GM21825 (cell line): Measurements from ENCODE around the gene SALL2.
"Not testable (repeated sequence)": the region's sequence is repeated elsewhere in the genome, so short reads cannot be mapped to it uniquely, and the experiment has no call there.

Experiments used
- ATAC-seq: cut with Tn5 transposase; IDR thresholded peaks from one replicate; pipeline ENCODE4 v1.9.1; 2021; ENCODE audit warnings: mild to moderate bottlenecking, moderate library complexity; ENCODE audit not compliant: unreplicated experiment

The SALL2 gene

DNA sequence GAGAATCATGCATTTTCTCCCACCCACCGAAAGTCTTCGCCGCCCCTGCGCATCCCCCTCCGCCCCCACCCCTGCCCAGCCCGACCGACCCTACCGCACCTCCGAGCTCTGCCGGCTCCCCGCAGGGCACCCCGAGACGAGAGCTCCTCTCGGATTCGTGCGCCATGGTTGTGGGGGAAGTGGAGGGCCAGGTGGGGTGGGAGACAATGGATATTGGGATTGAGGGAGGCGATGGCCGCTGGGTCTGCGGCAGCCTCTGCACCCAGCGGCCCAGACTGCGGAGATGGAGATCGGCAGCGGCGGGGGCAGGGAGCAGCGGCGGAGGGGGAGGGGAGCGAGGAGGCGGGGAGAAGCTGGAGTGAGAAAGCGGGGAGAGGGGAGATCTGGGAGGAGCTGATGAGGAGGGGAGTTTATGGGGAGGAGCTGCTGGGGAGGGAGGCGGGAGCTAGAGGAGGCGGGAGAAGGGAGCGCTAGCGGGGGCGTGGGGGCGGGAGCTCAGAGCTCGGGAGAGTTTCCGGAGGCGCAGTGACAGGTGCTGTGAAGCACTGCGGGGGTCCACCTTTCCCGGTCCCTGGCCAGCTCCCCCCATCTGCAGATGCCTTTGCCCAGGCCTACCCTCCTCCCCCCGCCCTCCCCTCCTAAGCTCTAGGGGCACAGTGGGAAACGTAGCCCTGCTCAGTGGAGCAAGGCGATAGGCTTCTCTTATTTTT is at the start of gene SALL2:
SALL2 (minus strand) TSS at position 385 of the 710 bp plus-strand sequence; CDS start at position 166, 219 bp downstream.
- peak; percentile 68 for ATAC-seq

DNA sequence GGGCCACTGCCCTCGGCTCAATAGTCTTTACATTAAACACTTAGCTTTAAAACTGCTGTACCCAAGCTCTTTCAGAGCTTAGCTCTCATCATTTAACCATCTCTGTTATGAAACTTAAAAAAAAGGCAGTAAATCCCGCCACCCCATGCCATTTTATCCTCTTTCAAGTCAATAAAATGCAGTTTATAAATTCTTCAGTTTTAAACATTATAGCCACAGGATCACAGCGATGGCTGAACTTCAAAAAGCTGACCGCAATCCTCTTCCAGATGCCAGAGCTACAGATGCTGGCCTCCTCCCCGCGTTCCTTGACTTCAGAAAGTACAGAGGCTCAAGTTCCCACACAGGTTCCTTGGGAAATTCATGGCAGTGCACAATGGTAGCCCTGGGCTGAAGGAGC is 49.5 kb upstream of the SALL2 start:
- ATAC-seq: no peak

DNA sequence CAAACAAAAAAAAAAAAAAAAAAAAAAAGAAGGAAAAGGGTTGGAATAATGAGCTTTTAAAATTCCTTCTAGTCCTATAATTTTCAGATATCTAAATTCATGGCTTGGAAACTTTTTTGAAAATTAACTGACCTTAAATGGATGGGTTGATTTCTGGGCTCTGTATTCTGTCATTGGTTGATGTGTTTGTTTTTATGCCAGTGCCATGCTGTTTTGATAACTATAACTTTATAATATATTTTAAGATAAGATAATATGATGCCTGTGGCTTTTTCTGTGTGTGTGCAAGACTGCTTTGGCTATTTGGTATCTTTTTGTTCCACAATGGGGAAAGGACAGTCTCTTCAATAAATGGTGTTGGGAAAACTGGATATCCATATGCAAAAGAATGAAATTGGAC is 46.5 kb upstream of the SALL2 start:
- ATAC-seq: no peak

- ATAC-seq: no peak
Measured at GRCh38 chr14:21558703-21559170, 32.6 kb upstream of the SALL2 start.

DNA sequence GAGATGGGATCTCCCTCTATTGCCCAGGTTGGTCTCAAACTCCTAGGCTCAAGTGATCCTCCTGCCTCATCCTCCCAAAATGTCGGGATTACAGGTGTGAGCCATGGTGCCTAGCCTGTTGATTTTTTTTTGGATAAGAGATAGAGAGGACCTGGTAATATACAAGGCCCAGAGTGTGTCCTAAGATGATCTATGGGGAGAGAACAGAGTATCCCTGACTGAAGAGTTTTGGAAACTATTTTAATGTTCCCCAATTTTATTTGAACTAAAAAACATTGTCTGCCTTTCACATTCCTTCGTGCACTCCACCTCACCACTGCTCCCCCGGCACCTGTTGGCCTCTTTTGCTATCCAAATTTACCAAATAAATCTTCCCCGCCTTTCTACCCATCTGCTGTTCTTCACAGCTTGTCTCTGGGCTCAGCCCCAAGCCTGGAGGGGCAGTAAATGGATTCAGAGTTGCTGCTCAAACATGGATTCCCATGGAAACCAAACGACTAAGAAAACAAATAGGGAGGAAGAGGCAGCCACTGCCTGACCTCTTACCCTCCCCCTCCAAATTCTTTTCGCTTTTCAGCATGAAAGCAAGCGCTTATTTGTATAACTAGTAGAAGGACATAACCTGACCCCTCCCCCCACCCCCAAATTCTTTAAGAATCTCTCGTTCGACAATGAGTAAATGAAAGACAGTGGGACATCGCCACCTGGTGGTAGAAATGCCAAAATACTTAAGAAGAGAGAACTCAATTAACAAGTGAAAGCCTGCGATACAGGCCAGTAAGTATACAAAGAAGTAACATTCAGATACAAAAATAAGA is 31.1 kb upstream of the SALL2 start:
- no peak for ATAC-seq

DNA sequence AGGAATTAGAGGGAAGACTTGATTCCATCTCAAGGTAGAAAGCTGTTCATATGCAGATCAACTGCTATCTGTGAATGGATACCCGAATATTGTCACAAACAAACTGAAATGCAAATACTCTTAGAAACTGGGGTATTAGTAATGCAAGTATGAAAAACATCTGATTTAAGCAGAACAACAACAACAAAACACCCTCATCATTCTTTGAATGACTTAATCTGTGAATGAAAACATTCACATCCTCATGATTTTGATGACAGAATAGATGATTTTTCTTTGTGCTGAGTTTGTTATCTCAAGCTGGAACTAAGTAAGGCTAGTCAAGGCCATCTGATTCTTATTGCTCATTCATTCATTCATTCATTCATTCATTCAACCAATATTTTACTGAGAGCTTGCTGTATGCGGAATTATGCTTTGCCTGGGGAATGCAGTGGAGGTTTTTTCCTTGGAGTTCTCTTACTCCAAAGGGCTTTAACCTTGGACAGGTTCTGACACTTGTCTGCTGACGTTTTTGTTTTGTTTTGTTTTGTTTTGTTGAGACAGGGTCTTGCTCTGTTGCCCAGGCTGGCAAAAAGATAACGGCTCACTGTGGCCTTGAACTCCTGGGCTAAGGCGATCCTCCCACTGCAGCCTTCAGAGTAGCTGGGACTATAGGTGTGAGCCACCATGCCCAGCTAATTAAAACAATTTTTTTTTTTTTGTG is 30.4 kb upstream of the SALL2 start:
- ATAC-seq: no peak

- no peak for ATAC-seq
Measured at GRCh38 chr14:21553266-21553665, 27.1 kb upstream of the SALL2 start.

DNA sequence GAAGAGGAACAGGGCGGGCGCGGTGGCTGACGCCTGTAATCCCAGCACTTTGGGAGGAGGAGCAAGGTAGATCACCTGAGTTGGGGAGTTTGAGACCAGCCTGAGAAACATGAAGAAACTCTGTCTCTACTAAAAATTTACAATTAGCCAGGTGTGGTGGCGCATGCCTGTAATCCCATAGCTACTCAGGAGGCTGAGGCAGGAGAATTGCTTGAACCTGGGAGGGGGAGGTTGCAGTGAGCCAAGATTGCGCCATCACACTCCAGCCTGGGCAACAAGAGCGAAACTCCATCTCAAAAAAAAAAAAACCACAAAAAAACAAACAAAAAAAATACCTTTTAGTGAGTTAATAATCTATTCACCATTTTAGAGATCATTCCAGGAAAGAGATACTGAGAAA is 18.4 kb upstream of the SALL2 start:
- ATAC-seq: not testable (repeated sequence)

GRCh38 chr14:21543963-21544362 is 17.8 kb upstream of the SALL2 start:
- ATAC-seq: no peak

DNA sequence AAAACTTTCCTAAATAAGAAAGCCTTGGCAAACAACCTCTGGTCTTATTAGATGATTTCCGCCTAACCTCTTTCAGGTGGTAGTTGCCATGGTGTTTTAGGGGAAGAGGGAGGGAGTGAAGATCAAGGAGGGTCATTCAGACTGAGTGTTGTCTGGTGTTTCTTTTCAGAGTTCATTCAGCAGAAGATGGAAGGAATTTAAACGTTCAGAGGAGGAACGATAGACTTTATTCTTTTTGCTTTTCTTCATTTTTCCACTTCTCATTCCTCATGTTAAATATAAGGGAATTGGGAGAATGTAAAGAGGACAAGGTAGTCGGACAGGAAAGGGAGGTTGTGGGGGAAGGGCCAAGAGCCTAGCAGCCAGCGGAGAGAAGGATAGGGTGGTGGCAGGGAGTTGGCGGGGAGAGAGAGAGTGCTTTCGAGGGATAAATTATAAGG is 17.4 kb upstream of the SALL2 start:
- no peak for ATAC-seq

GRCh38 chr14:21541413-21542074 is 15.4 kb upstream of the SALL2 start:
- ATAC-seq: no peak

DNA sequence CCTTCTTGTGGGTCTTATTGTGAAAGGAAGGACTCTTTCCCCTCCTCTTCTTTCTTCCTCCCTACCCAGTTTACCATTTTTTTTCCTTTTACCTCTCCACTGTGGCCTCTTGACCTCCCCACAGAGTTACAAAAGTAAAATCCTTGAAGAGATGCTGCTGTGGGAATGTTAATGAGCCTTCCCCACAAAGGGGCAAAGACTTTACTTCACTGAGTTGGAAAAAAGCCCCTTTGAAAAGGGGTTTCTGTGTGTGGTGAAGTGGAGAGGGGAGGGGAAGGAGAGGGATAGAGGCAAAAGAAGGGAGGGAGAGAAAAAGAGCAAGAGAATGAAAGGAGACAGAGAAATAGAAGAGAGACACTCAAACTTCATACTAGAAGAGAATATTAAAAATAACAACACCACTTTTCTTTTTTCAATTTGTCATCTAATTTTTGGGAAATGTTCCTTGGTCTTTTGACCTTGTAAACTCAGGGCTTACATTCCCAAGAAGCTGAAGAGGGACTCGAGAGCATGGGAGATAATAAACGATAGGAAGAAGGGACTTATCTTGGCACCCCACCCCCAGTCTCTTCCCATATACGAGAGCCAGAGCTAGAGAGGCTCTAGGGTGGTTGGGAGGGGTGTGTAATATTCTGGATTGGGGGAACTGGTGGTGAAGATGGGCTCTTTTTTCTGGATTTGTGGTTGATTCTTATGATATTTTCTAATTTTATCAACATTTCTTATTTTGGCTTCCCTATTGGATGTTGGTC is 13.2 kb upstream of the SALL2 start:
- ATAC-seq: no peak

GRCh38 chr14:21537090-21537424 is 10.9 kb upstream of the SALL2 start:
- ATAC-seq: no peak

- no peak for ATAC-seq
Measured at GRCh38 chr14:21536418-21537089, 10.4 kb upstream of the SALL2 start.

GRCh38 chr14:21535545-21536417 is 9.6 kb upstream of the SALL2 start:
- ATAC-seq: no peak

DNA sequence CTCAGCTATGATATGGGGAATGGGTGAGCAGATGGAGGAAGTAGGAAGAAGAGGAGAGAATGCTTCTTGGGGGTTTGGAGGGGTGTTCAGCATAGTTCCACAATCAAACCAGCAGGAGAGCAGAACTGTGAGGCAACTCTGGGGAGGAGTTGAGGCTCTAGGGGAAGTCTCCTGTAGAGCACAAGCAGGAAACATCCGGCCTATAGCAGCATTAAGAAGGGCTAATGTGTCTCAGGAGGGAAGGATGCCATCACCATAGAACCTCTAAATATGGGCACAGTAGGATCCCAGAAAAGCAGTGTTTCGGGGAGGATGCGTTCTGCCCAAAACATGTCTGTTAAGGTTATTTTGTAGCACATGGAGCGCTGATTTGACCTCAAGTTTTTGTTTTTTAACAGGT is 8.4 kb upstream of the SALL2 start:
- ATAC-seq: no peak

DNA sequence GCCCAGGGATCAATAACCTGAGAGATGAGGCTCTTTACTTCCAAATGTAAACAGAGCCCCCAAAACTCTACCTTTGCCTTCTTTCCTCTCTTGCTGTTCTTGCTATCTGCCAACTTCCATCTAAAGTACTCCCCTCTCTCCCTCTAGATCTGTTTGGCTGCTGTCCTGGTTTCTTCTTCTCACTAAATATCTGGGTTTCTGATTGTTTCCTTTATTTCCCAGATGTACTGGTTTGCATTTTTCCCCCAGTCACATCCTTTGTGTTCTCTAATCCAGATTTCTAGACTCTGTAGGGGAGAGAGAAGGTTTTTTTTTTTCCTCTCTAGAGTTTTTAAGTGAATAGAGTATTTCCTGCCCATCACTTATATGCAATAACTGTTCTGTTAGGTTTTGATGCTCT is 7.1 kb upstream of the SALL2 start:
- no peak for ATAC-seq

DNA sequence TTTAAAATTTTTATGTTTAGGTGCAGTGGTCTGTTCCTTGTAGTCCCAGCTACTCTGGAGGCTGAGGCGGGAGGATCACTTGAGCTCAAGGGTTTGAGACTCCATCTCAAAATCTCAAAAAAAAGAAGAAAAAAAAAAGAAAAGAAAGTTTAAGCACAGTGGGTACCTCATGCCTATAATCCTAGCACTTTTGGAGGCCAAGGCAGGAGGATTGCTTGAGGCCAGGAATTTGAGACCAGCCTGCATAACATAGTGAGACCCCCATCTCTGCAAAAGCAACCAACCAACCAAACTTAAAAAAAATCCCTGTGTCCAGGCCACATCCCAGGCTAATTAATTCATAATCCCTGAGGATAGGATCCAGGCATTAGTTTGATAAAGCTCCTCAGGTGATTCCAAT is 3.4 kb upstream of the SALL2 start:
- ATAC-seq: no peak
